ENCODE data around the gene FBXO36. TPM values are rescaled to one million over a fixed set of nuclear protein-coding genes. Genes with fewer than 3 reads are reported as not detected.

Gene FBXO36
- total RNA-seq, 1 experiment from 2014 or later: 3.8 TPM

- no peak for TF ChIP-seq POLR2A (IDR thresholded peaks at IDR 0.05; ENCODE audit: borderline replicate concordance, extremely low read depth, insufficient read depth, insufficient read length)
- TF ChIP-seq SIN3A (IDR thresholded peaks at IDR 0.05; ENCODE audit: low read depth): no peak
- no peak for TF ChIP-seq SP1 (IDR thresholded peaks at IDR 0.05; ENCODE audit: low read depth)
- TF ChIP-seq CEBPB (IDR thresholded peaks at IDR 0.05; ENCODE audit: low read depth): no peak
- no peak for TF ChIP-seq YY1 (IDR thresholded peaks at IDR 0.05; ENCODE audit: extremely low read depth, insufficient replicate concordance, low read depth, low read length)
- no peak for TF ChIP-seq ZFX (IDR thresholded peaks at IDR 0.05)
- no peak for TF ChIP-seq CBX3 (IDR thresholded peaks at IDR 0.05; ENCODE audit: low read depth)
- no peak for TF ChIP-seq FOSL1 (IDR thresholded peaks at IDR 0.05; ENCODE audit: low read depth)
- TF ChIP-seq MAX (IDR thresholded peaks at IDR 0.05): no peak
These were observed 4.5 kb upstream of the FBXO36 start (continued) for GRCh38 chr2:229917793-229918192.

- Histone ChIP-seq H4K20me1 (ENCODE audit: insufficient read depth) (peaks cover 6% of the 10 kb centered on the region; the same call in 1 of the 2 replicates), H3K9me3 (ENCODE audit: control insufficient read depth in 1 of 2, insufficient read depth in 1 of 2, low read depth in 1 of 2, low read length in 2 of 2) (no peaks in the 10 kb centered on the region), H3K9me2 (ENCODE audit: insufficient read depth) (no peaks in the 10 kb centered on the region), H3K9ac (ENCODE audit: low read length) (peak overlapping the region; percentile 73), H3K4me3 (replicated peaks in 1 of 2; ENCODE audit: low read depth in 1 of 2, low read length in 2 of 2) (peak overlapping the region; percentile 77 to 94), H2AFZ (ENCODE audit: low read depth, low read length, poor library complexity, severe bottlenecking) (no peak overlapping the region), H3K79me2 (ENCODE audit: insufficient read depth, low read length) (peaks cover 83% of the 10 kb centered on the region), H3K27me3 (ENCODE audit: insufficient read depth, low read length) (no peaks in the 10 kb centered on the region), H3K36me3 (ENCODE audit: control insufficient read depth in 1 of 2, insufficient read depth in 2 of 2, low read length in 2 of 2) (peaks cover 0 to 7% of the 10 kb centered on the region in 2 experiments; a peak in 1 of 4 replicates), H3K4me1 (ENCODE audit: control insufficient read depth in 1 of 2, insufficient read depth in 2 of 2, low read length in 2 of 2) (peaks cover 14 to 17% of the 10 kb centered on the region in 2 experiments; a peak in 3 of 4 replicates), H3K4me2 (ENCODE audit: low read length) (peak overlapping the region; percentile 97), H3K27ac (ENCODE audit: low read depth, low read length) (no peak overlapping the region)
- POLR2A ChIA-PET: no interaction called here
- no peak for ATAC-seq
- BruUV-seq (replicated peaks): TSS peak; percentile 52
- DNase-seq (ENCODE audit: low read depth, low spot score): no peak
- TF ChIP-seq ELF1 (IDR thresholded peaks at IDR 0.05; ENCODE audit: borderline replicate concordance, low read depth) (no peak), SP1 (IDR thresholded peaks at IDR 0.05; ENCODE audit: low read depth) (no peak), RAD21 (IDR thresholded peaks at IDR 0.05; ENCODE audit: low read depth) (no peak), REST (IDR thresholded peaks at IDR 0.05; ENCODE audit: low read depth) (no peak), ZBTB33 (IDR thresholded peaks at IDR 0.05; ENCODE audit: extremely low read depth, insufficient replicate concordance, low read length) (no peak), EZH2 (IDR thresholded peaks at IDR 0.05) (no peak), ZNF274 (IDR thresholded peaks at IDR 0.05; ENCODE audit: low read depth, low read length) (no peak), CEBPB (IDR thresholded peaks at IDR 0.05; ENCODE audit: low read depth) (no peak), SRF (IDR thresholded peaks at IDR 0.05; ENCODE audit: low read depth) (no peak), EGR1 (IDR thresholded peaks at IDR 0.05; ENCODE audit: low read depth) (no peak)
- CTCF ChIA-PET: no interaction called here
- RAD21 ChIA-PET (ENCODE audit: low non-redundant PET in 1 of 2, low total read pairs in 2 of 2, uncharacterized antibody in 2 of 2, unreplicated experiment in 2 of 2): no interaction called here
- intact Hi-C loops (cut with micrococcal nuclease): loop anchor here (5.0 to 10.0 kb wide), 2 partner anchors 692 to 875 kb away; no protein-coding TSS in a partner anchor
These were observed 2.2 kb upstream of the FBXO36 start for GRCh38 chr2:229920011-229920641.

All from HCT116 (cell line).